ENCODE results near the gene KLC4. TPM values are rescaled to one million over a fixed set of nuclear protein-coding genes. Genes with fewer than 3 reads are reported as not detected.

The KLC4 gene
- total and polyA plus RNA-seq, 11 donors: 18.8 to 35.4 (median 26.9) TPM

DNA sequence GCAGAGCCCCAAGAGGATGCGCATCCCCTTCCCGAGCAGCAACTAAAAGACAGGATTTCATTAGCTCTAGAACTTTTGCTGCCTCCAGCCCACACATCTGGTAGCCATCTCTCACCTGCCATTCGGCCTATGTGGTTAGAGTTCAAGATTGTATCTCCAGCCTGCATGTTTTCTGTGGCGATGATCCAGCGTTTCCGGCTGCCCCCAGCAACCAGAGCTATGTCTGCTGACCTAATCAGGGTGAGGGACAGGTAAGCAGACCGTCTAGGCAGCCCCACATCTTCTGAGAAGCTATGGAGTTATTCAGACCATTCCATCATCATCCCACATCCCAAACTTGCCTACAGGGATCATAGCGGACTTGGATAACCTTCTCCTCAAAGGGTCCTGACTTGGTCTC lies 3.5 kb upstream of the KLC4 start:
- 88 to 90% (median 88%) methylated on average over 8 of the region's 8 CpGs for whole genome bisulfite sequencing, 4 donors
- Histone ChIP-seq H3K4me3 (no peak overlapping the region), H3K9me3 (no peaks in the 10 kb centered on the region), H3K4me1 (peaks cover 0 to 46% (median 28%) of the 10 kb centered on the region in 12 donors), H3K36me3 (peaks cover 0 to 37% (median 31%) of the 10 kb centered on the region in 9 donors), H3K27ac (no peak overlapping the region), H3K27me3 (no peaks in the 10 kb centered on the region)
- ATAC-seq: no peak
- intact Hi-C loops (cut with DNase I): loop anchor here in 3 of 10 donors (2.0 to 10.0 kb wide), 3 partner anchors 41 to 151 kb away; partner anchors contain the start of genes KLHDC3 (in 1 of the 3) and SRF (in 1 of the 3)
- no peak for DNase-seq
- TF ChIP-seq POLR2A (IDR thresholded peaks at IDR 0.05): no peak
- TF ChIP-seq, protein P1, sequence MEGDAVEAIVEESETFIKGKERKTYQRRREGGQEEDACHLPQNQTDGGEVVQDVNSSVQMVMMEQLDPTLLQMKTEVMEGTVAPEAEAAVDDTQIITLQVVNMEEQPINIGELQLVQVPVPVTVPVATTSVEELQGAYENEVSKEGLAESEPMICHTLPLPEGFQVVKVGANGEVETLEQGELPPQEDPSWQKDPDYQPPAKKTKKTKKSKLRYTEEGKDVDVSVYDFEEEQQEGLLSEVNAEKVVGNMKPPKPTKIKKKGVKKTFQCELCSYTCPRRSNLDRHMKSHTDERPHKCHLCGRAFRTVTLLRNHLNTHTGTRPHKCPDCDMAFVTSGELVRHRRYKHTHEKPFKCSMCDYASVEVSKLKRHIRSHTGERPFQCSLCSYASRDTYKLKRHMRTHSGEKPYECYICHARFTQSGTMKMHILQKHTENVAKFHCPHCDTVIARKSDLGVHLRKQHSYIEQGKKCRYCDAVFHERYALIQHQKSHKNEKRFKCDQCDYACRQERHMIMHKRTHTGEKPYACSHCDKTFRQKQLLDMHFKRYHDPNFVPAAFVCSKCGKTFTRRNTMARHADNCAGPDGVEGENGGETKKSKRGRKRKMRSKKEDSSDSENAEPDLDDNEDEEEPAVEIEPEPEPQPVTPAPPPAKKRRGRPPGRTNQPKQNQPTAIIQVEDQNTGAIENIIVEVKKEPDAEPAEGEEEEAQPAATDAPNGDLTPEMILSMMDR (IDR thresholded peaks at IDR 0.05): no peak

DNA sequence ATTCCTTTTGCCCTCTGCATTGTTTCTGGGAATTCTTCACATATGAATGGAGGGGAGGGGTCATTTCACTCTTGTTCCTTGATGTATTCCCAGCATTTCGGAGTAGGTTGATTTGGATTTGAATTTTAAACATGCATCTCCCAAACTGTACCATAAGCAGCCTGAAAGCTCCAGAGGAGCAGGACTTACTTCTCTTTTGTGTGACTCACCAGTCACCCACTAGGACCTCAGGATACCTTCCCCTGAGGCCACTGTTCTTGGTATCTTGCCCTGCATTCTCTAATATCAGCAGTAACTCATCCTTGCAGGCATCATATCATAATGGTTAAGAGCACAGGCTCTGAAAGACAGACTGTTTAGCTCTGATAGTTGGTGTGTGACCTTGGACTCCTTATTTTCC lies 900 bp upstream of the KLC4 start:
- peak overlapping the region in 9 of 12 donors; percentile 79 to 92 (median 88) for H3K27ac ChIP-seq
- TF ChIP-seq, protein P1 (IDR thresholded peaks at IDR 0.05): no peak
- TF ChIP-seq POLR2A (IDR thresholded peaks at IDR 0.05): no peak
- peaks cover 0 to 47% (median 39%) of the 10 kb centered on the region in 9 donors for H3K36me3 ChIP-seq
- ATAC-seq (no peak), DNase-seq (no peak)
- H3K27me3 ChIP-seq: no peaks in the 10 kb centered on the region
- H3K4me3 ChIP-seq: peak overlapping the region; percentile 69 to 96 (median 84)
- intact Hi-C loops (cut with DNase I): loop anchor here in 3 of 10 donors (2.0 to 10.0 kb wide), 3 partner anchors 74 to 154 kb away; partner anchors contain the start of genes PPP2R5D (in 1 of the 3) and SRF (in 1 of the 3)
- peaks cover 0 to 44% (median 24%) of the 10 kb centered on the region in 12 donors for H3K4me1 ChIP-seq
- no peaks in the 10 kb centered on the region for H3K9me3 ChIP-seq
- 73 to 85% (median 82%) methylated on average over 1 of the region's 1 CpG for WGBS, 4 donors

- Histone ChIP-seq H3K9me3 (no peaks in the 10 kb centered on the region), H3K36me3 (peaks cover 0 to 56% (median 39%) of the 10 kb centered on the region in 9 donors), H3K27me3 (no peaks in the 10 kb centered on the region), H3K4me3 (peak overlapping the region; percentile 69 to 96 (median 84)), H3K27ac (peak overlapping the region; percentile 67 to 98 (median 88)), H3K4me1 (peaks cover 0 to 34% (median 19%) of the 10 kb centered on the region in 12 donors)
- TF ChIP-seq, protein P1 (IDR thresholded peaks at IDR 0.05): no peak
- no peak for TF ChIP-seq POLR2A (IDR thresholded peaks at IDR 0.05)
- peak in 3 of 4 donors; percentile 5 to 16 (median 15) for ATAC-seq
- peak in 1 of 5 donors; percentile 35 for DNase-seq
- intact Hi-C loops (cut with DNase I): loop anchor here in 2 of 10 donors (5.0 to 10.0 kb wide), 2 partner anchors 43 to 155 kb away; no protein-coding TSS in a partner anchor
- 7 to 18% (median 10%) methylated on average over 8 to 15 of the region's 15 CpGs for WGBS, 4 donors
These were observed 763 bp downstream of the KLC4 start for GRCh38 chr6:43060034-43060754.

Data from heart left ventricle (tissue), 16 donors.